Liver (tissue), 3 donors: ENCODE measurements around the gene NOTCH4.

ENCODE experiments used
- ATF3 ChIP-seq: IDR thresholded peaks from 2 replicates; pipeline ENCODE4 v1.6.1; 2016; ENCODE audit warnings: antibody characterized with exemption
- CTCF ChIP-seq: fragments of 150-350 bp; IDR thresholded peaks from 2 replicates; pipeline ENCODE4 v1.5.1; 2017; ENCODE audit warnings: improper control_type of control experiment, low read depth, low read length; ENCODE audit not compliant: missing input control
- JUND ChIP-seq, 2 donors: IDR thresholded peaks; 2 replicates each; pipeline ENCODE4 v1.6.1; 2016; ENCODE audit warnings: antibody characterized with exemption in 2 of 2
- RAD21 ChIP-seq, 2 donors: IDR thresholded peaks; 2 replicates each; pipeline ENCODE4 v1.6.1; 2016; ENCODE audit warnings: antibody characterized with exemption in 2 of 2, mild to moderate bottlenecking in 2 of 2
- REST ChIP-seq: IDR thresholded peaks from 2 replicates; pipeline ENCODE4 v1.6.1; 2016; ENCODE audit warnings: antibody characterized with exemption, mild to moderate bottlenecking
- SP1 ChIP-seq: IDR thresholded peaks from 2 replicates; pipeline ENCODE4 v1.6.1; 2018; ENCODE audit warnings: antibody characterized with exemption, mild to moderate bottlenecking
- TAF1 ChIP-seq: conservative IDR thresholded peaks from 2 replicates; pipeline ENCODE4 v1.6.1; 2016; ENCODE audit warnings: antibody characterized with exemption, mild to moderate bottlenecking
- TF ChIP-seq, protein P1 (sequence below): IDR thresholded peaks from 2 replicates; pipeline ENCODE4 v1.6.1; 2016; ENCODE audit warnings: antibody characterized with exemption
- donor health status: healthy.
- donor health status: healthy.

- TF ChIP-seq CTCF (no peak), TAF1 (no peak), JUND (IDR thresholded peaks at IDR 0.05) (no peak), SP1 (no peak), REST (no peak), ATF3 (no peak), RAD21 (IDR thresholded peaks at IDR 0.05) (no peak)
- TF ChIP-seq, protein P1, sequence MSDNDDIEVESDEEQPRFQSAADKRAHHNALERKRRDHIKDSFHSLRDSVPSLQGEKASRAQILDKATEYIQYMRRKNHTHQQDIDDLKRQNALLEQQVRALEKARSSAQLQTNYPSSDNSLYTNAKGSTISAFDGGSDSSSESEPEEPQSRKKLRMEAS: no peak
These were observed 2.6 kb upstream of the NOTCH4 start for GRCh38 chr6:32226434-32226833.
